ENCODE results near the gene EPB41L4A. TPM values are rescaled to one million over a fixed set of nuclear protein-coding genes. Genes with fewer than 3 reads are reported as not detected.
A peak's percentile ranks its signal among the peaks of the same experiment; 100 is the strongest.

EPB41L4A gene
- total and polyA plus RNA-seq, 2 donors (not counting 3 experiments of a cell fraction or from before 2014, with no cell fraction given), result 6.0 to 17.9 TPM

DNA sequence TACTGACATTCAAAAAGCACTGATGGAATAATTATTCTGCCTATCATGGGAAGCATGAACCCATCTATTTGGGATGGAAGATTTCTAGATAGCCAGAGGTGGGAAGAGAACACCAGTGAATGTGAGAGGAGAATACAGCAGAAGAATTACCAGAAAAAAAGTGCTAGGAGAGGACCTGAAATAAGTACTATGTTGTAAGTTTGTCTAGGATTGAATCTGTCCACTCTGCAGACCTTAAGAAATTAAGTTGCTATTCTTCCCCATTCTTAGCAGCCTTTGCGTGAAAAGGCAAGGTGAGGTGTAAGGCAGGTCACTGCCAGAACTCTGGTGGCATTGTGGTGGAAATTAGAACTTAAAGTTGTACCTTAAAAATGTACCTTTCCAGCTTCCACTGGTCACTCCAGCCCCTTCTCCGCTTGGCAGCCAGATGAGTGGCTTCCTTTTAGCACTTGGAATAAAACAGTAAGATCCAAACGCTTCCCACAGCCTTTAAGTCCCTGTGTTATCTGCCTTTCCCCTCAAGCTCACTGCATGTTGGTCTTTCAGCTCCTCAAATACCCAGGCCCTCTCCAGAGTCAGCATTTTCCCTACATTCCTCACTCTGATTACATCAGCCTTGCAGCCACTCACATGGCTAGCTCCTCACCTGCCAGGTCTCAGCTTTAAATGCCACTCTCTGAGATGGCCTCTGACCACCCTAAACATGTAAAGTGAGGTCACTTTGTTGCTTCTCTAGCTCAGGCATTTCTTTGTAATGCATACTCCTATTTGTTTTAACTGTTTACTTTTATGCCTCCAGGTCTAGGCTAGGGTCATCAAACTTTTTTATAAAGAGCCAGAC is 253.0 kb downstream of the EPB41L4A start:
- intact Hi-C loops (cut with micrococcal nuclease) (no loop called here), dilution Hi-C loops (cut with MboI; ENCODE audit: extremely low pct_ligation_motif_present, low sequenced_read_pairs) (no loop called here)
- FAIRE-seq (no peak), DNase-seq (ENCODE audit: low read depth, low spot score) (no peak)
- no peak overlapping the region for H3K27ac ChIP-seq (ENCODE audit: insufficient read depth, low read depth, low read length)
- no peaks in the 10 kb centered on the region for H3K27me3 ChIP-seq (ENCODE audit: control insufficient read depth in 2 of 2, insufficient read depth in 2 of 2, low read length in 2 of 2)
- H3K9me1 ChIP-seq (replicated peaks; ENCODE audit: control insufficient read depth, extremely low read depth, insufficient read depth, low read length), result no peaks in the 10 kb centered on the region
- ChIA-PET CTCF (interaction anchor here (0.6 to 3.3 kb wide), 3 partner anchors 9 to 635 kb away, joined by 3 to 19 read pairs (median 13); no protein-coding TSS in a partner anchor), POLR2A (no interaction called here)
- TF ChIP-seq FOS (IDR thresholded peaks at IDR 0.05; ENCODE audit: borderline replicate concordance, insufficient read depth, low read length) (no peak), POLR2A (IDR thresholded peaks at IDR 0.05; ENCODE audit: low read depth, low read length) (peak; percentile 11), POLR2AphosphoS5 (IDR thresholded peaks at IDR 0.05; ENCODE audit: insufficient read depth, low read depth, low read length) (peak; percentile 49)
- TF ChIP-seq, protein P1, sequence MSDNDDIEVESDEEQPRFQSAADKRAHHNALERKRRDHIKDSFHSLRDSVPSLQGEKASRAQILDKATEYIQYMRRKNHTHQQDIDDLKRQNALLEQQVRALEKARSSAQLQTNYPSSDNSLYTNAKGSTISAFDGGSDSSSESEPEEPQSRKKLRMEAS (IDR thresholded peaks at IDR 0.05; ENCODE audit: insufficient read depth, insufficient read length), result no peak
- no peaks in the 10 kb centered on the region for H4K20me1 ChIP-seq (replicated peaks; ENCODE audit: control insufficient read depth, extremely low read depth, insufficient read depth, low read length)
- no peaks in the 10 kb centered on the region for H3K9me3 ChIP-seq (replicated peaks; ENCODE audit: control insufficient read depth, insufficient read depth, low read length)
- no TSS peak for BruUV-seq (replicated peaks)
- no peak overlapping the region for H3K9ac ChIP-seq (replicated peaks; ENCODE audit: extremely low read depth, insufficient read depth, low read length)
- H3K4me3 ChIP-seq (replicated peaks in 1 of 3; ENCODE audit: insufficient read depth in 1 of 3, low read depth in 1 of 3, low read length in 3 of 3), result no peak overlapping the region
- no peak overlapping the region for H2AFZ ChIP-seq (ENCODE audit: low read depth, low read length)
- H3K36me3 ChIP-seq (ENCODE audit: control insufficient read depth in 2 of 2, extremely low read depth in 1 of 2, insufficient read depth in 2 of 2, low read length in 2 of 2), result peaks cover 23 to 24% of the 10 kb centered on the region in 2 experiments
- no peak overlapping the region for H3K4me2 ChIP-seq (ENCODE audit: insufficient read depth, low read length)
- peaks cover 17% of the 10 kb centered on the region for H3K4me1 ChIP-seq (ENCODE audit: control insufficient read depth, extremely low read depth, insufficient read depth, low read length)
- H3K79me2 ChIP-seq (ENCODE audit: control insufficient read depth, insufficient read depth, low read length), result peaks cover 20% of the 10 kb centered on the region

DNA sequence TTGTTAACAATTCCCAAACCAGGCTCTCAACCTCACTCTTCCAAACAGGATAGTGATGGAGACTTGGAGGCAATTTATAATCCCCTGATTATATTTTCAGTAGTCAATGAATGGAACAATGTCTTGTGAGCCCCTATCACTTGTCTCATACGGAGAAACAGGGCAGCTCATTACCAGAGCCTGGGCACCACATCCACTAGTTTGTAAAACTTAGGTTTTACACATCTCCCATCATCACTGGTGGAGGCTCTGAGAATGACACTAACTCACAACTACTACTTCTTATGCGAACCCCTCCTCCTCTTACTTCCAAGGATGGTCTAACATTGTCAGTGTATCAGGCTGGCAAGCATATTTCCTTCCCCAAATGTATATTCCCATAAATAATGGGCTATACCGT is 253.7 kb downstream of the EPB41L4A start:
- no peaks in the 10 kb centered on the region for H4K20me1 ChIP-seq (replicated peaks; ENCODE audit: control insufficient read depth, extremely low read depth, insufficient read depth, low read length)
- H3K27me3 ChIP-seq (ENCODE audit: control insufficient read depth in 2 of 2, insufficient read depth in 2 of 2, low read length in 2 of 2), result no peaks in the 10 kb centered on the region
- dilution Hi-C loops (cut with MboI; ENCODE audit: extremely low pct_ligation_motif_present, low sequenced_read_pairs), result no loop called here
- no peak overlapping the region for H3K27ac ChIP-seq (ENCODE audit: insufficient read depth, low read depth, low read length)
- peaks cover 24% of the 10 kb centered on the region for H3K79me2 ChIP-seq (ENCODE audit: control insufficient read depth, insufficient read depth, low read length)
- H3K4me2 ChIP-seq (ENCODE audit: insufficient read depth, low read length), result no peak overlapping the region
- no peak overlapping the region for H3K9ac ChIP-seq (replicated peaks; ENCODE audit: extremely low read depth, insufficient read depth, low read length)
- no peak for TF ChIP-seq MYC (IDR thresholded peaks at IDR 0.05; ENCODE audit: low read depth, low read length)
- no peak for TF ChIP-seq EZH2 (IDR thresholded peaks at IDR 0.05; ENCODE audit: borderline replicate concordance, low read depth, low read length, severe bottlenecking)
- TF ChIP-seq, protein P1 (IDR thresholded peaks at IDR 0.05; ENCODE audit: insufficient read depth, insufficient read length), result no peak
- TF ChIP-seq POLR2A (IDR thresholded peaks at IDR 0.05; ENCODE audit: low read depth, low read length), result no peak
- TF ChIP-seq GATA2 (IDR thresholded peaks at IDR 0.05; ENCODE audit: insufficient read depth, insufficient read length, low read depth, low read length), result no peak
- no peak for TF ChIP-seq JUN (IDR thresholded peaks at IDR 0.05; ENCODE audit: borderline replicate concordance, insufficient read depth, insufficient read length, low read depth)
- TF ChIP-seq FOS (IDR thresholded peaks at IDR 0.05; ENCODE audit: borderline replicate concordance, insufficient read depth, low read length), result no peak
- no peak for TF ChIP-seq POLR2AphosphoS5 (IDR thresholded peaks at IDR 0.05; ENCODE audit: insufficient read depth, low read depth, low read length)
- TF ChIP-seq, protein P2, sequence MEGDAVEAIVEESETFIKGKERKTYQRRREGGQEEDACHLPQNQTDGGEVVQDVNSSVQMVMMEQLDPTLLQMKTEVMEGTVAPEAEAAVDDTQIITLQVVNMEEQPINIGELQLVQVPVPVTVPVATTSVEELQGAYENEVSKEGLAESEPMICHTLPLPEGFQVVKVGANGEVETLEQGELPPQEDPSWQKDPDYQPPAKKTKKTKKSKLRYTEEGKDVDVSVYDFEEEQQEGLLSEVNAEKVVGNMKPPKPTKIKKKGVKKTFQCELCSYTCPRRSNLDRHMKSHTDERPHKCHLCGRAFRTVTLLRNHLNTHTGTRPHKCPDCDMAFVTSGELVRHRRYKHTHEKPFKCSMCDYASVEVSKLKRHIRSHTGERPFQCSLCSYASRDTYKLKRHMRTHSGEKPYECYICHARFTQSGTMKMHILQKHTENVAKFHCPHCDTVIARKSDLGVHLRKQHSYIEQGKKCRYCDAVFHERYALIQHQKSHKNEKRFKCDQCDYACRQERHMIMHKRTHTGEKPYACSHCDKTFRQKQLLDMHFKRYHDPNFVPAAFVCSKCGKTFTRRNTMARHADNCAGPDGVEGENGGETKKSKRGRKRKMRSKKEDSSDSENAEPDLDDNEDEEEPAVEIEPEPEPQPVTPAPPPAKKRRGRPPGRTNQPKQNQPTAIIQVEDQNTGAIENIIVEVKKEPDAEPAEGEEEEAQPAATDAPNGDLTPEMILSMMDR (IDR thresholded peaks at IDR 0.05; ENCODE audit: extremely low read depth in 1 of 2, insufficient read depth in 1 of 2, low read depth in 1 of 2, low read length in 2 of 2), result no peak
- no peak overlapping the region for H2AFZ ChIP-seq (ENCODE audit: low read depth, low read length)
- POLR2A ChIA-PET, result no interaction called here
- H3K4me1 ChIP-seq (ENCODE audit: control insufficient read depth, extremely low read depth, insufficient read depth, low read length), result peaks cover 17% of the 10 kb centered on the region
- H3K9me1 ChIP-seq (replicated peaks; ENCODE audit: control insufficient read depth, extremely low read depth, insufficient read depth, low read length), result no peaks in the 10 kb centered on the region
- peaks cover 23 to 24% of the 10 kb centered on the region in 2 experiments for H3K36me3 ChIP-seq (ENCODE audit: control insufficient read depth in 2 of 2, extremely low read depth in 1 of 2, insufficient read depth in 2 of 2, low read length in 2 of 2)
- intact Hi-C loops (cut with micrococcal nuclease), result no loop called here
- FAIRE-seq (no peak), DNase-seq (ENCODE audit: low read depth, low spot score) (no peak)
- H3K9me3 ChIP-seq (replicated peaks; ENCODE audit: control insufficient read depth, insufficient read depth, low read length), result no peaks in the 10 kb centered on the region
- BruUV-seq (replicated peaks), result no TSS peak
- CTCF ChIA-PET, result interaction anchor here (1.0 to 3.3 kb wide), 3 partner anchors 10 to 634 kb away, joined by 3 to 19 read pairs (median 13); no protein-coding TSS in a partner anchor
- H3K4me3 ChIP-seq (replicated peaks in 1 of 3; ENCODE audit: insufficient read depth in 1 of 3, low read depth in 1 of 3, low read length in 3 of 3), result no peak overlapping the region
